Measurements from ENCODE around the gene CBX4. TPM values are rescaled to one million over a fixed set of nuclear protein-coding genes. Genes with fewer than 3 reads are reported as not detected.

CBX4 gene
- total and polyA plus RNA-seq, 2 donors from 2014 or later, result 7.1 to 26.8 TPM

DNA sequence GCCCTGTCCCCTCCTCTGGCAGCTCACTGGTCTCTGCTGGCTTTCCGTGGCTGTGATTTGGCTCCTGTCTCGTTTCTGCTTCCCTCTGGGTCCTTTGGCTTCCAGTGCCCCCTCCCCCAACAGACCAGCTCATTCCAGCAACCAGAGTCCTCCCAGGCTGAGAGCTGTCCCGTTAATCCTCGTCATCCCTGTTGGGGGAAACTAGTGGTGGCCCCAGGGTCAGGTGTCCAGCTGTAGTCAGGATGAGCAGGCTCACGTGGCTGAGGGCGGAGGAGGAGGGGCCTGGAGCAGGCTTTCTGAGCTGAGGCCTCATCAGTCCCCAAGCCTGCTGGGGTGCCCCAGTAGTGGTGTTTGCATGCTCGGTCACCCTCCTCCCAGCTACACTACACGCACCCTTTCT lies 10.7 kb upstream of the CBX4 start:
- Histone ChIP-seq H3K4me1 (ENCODE audit: control insufficient read depth in 2 of 3, insufficient read depth in 2 of 3, low read depth in 1 of 3, low read length in 3 of 3) (no peaks in the 10 kb centered on the region), H3K9ac (ENCODE audit: low read length in 3 of 3) (no peak overlapping the region), H3K27ac (ENCODE audit: low read depth in 2 of 2, low read length in 2 of 2) (no peak overlapping the region), H3K27me3 (ENCODE audit: control insufficient read depth, insufficient read depth, low read length) (no peaks in the 10 kb centered on the region), H3K4me3 (ENCODE audit: low read length in 3 of 3) (no peak overlapping the region), H3K9me3 (ENCODE audit: control insufficient read depth in 2 of 3, insufficient read depth in 1 of 3, low read length in 3 of 3) (no peaks in the 10 kb centered on the region), H3K36me3 (ENCODE audit: control insufficient read depth in 2 of 3, insufficient read depth in 3 of 3, low read length in 3 of 3) (no peaks in the 10 kb centered on the region)
- peak in 4 of 5 donors; percentile 54 to 81 (median 67) for DNase-seq
- FAIRE-seq, result no peak
- TF ChIP-seq, protein P1, sequence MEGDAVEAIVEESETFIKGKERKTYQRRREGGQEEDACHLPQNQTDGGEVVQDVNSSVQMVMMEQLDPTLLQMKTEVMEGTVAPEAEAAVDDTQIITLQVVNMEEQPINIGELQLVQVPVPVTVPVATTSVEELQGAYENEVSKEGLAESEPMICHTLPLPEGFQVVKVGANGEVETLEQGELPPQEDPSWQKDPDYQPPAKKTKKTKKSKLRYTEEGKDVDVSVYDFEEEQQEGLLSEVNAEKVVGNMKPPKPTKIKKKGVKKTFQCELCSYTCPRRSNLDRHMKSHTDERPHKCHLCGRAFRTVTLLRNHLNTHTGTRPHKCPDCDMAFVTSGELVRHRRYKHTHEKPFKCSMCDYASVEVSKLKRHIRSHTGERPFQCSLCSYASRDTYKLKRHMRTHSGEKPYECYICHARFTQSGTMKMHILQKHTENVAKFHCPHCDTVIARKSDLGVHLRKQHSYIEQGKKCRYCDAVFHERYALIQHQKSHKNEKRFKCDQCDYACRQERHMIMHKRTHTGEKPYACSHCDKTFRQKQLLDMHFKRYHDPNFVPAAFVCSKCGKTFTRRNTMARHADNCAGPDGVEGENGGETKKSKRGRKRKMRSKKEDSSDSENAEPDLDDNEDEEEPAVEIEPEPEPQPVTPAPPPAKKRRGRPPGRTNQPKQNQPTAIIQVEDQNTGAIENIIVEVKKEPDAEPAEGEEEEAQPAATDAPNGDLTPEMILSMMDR (IDR thresholded peaks at IDR 0.05; ENCODE audit: borderline replicate concordance, extremely low read depth, insufficient read depth), result no peak
- intact Hi-C loops (cut with DNase I), result no loop called here

- no peaks in the 10 kb centered on the region for H3K9me3 ChIP-seq (ENCODE audit: control insufficient read depth in 2 of 3, insufficient read depth in 1 of 3, low read length in 3 of 3)
- FAIRE-seq, result no peak
- no peak overlapping the region for H3K9ac ChIP-seq (ENCODE audit: low read length in 3 of 3)
- H3K4me1 ChIP-seq (ENCODE audit: control insufficient read depth in 2 of 3, insufficient read depth in 2 of 3, low read depth in 1 of 3, low read length in 3 of 3), result peaks cover 0 to 3% (median 0%) of the 10 kb centered on the region in 3 donors
- no peak overlapping the region for H3K4me3 ChIP-seq (ENCODE audit: low read length in 3 of 3)
- H3K36me3 ChIP-seq (ENCODE audit: control insufficient read depth in 2 of 3, insufficient read depth in 3 of 3, low read length in 3 of 3), result no peaks in the 10 kb centered on the region
- TF ChIP-seq, protein P1 (IDR thresholded peaks at IDR 0.05; ENCODE audit: borderline replicate concordance, extremely low read depth, insufficient read depth), result no peak
- no peak for DNase-seq
- H3K27me3 ChIP-seq (ENCODE audit: control insufficient read depth, insufficient read depth, low read length), result no peaks in the 10 kb centered on the region
- intact Hi-C loops (cut with DNase I), result no loop called here
- no peak overlapping the region for H3K27ac ChIP-seq (ENCODE audit: low read depth in 2 of 2, low read length in 2 of 2)
These were observed 9.1 kb upstream of the CBX4 start for GRCh38 chr17:79848370-79848766.

DNA sequence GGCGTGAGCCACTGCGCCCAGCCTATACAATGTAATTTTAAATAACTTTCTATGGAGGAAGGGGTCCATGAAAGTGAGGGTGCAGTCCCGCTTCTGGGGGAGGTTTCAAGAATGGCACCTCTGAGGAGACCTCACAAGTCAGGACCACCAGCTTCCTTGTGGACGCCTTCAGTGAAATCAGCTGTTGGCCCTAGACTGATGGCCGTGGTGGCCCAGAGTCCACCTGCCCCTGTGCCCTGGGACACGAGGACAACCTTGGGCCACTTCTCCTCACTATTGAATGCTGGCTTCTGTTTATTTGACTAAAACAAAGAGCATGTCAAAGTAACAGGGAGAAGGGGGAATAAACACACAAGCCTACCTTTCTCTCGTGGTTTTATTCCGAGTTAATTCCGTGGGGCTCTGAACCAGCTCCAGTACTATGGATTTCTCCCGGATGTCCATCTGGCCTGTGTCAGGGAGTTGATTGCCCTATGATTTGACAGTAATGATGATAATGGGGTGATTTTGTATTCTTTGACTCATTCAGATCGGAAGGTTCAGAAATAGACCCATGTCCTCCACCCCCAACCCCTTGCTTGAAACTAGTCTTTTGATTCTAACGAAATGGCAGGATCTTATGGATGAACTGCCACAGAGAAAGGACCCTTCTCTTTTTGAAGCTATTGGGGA lies 8.6 kb upstream of the CBX4 start:
- FAIRE-seq, result no peak

More for the DNA sequence above, 8.6 kb upstream of the CBX4 start:
- Histone ChIP-seq H3K9me3 (ENCODE audit: control insufficient read depth in 2 of 3, insufficient read depth in 1 of 3, low read length in 3 of 3) (no peaks in the 10 kb centered on the region), H3K4me3 (ENCODE audit: low read length in 3 of 3) (no peak overlapping the region), H3K36me3 (ENCODE audit: control insufficient read depth in 2 of 3, insufficient read depth in 3 of 3, low read length in 3 of 3) (no peaks in the 10 kb centered on the region), H3K9ac (ENCODE audit: low read length in 3 of 3) (no peak overlapping the region), H3K27me3 (ENCODE audit: control insufficient read depth, insufficient read depth, low read length) (no peaks in the 10 kb centered on the region), H3K4me1 (ENCODE audit: control insufficient read depth in 2 of 3, insufficient read depth in 2 of 3, low read depth in 1 of 3, low read length in 3 of 3) (peaks cover 0 to 3% (median 0%) of the 10 kb centered on the region in 3 donors), H3K27ac (ENCODE audit: low read depth in 2 of 2, low read length in 2 of 2) (no peak overlapping the region)
- TF ChIP-seq, protein P1 (IDR thresholded peaks at IDR 0.05; ENCODE audit: borderline replicate concordance, extremely low read depth, insufficient read depth), result no peak
- intact Hi-C loops (cut with DNase I), result no loop called here
- no peak for DNase-seq
